CD14-positive monocyte (primary cell): Measurements from ENCODE around the gene C12orf57. TPM values are rescaled to one million over a fixed set of nuclear protein-coding genes. Genes with fewer than 3 reads are reported as not detected.

Experiments used
- DNase-seq, 3 donors: peaks; one replicate each; pipeline ENCODE4 v3.0.0-alpha.2; 2011 to 2022
- H2AFZ ChIP-seq: 2 replicates; pipeline ENCODE4 v1.6.0; 2012; ENCODE audit warnings: mild to moderate bottlenecking, low read depth, low read length, inconsistent platforms; ENCODE audit not compliant: insufficient read depth, poor library complexity, severe bottlenecking
- H3K27ac ChIP-seq, 2 donors: 1 replicate in 1 of 2; 2 replicates in 1 of 2; pipeline ENCODE4 v1.5.1; 2012 to 2013; ENCODE audit warnings: low read length in 2 of 2, control low read depth in 1 of 2, inconsistent platforms in 1 of 2, low read depth in 1 of 2, mild to moderate bottlenecking in 1 of 2
- H3K27me3 ChIP-seq, 2 donors: one replicate each; pipeline versions ENCODE4 v1.6.0 to v1.6.1; 2011 to 2013; ENCODE audit warnings: low read length in 2 of 2; ENCODE audit not compliant: control insufficient read depth in 2 of 2, insufficient read depth in 2 of 2
- H3K36me3 ChIP-seq, 2 donors: replicated peaks in 1 of 2; 1 replicate in 1 of 2; 2 replicates in 1 of 2; pipeline versions ENCODE4 v1.5.1 to v1.6.1; 2012 to 2013; ENCODE audit warnings: low read length in 2 of 2, control low read depth in 1 of 2, inconsistent platforms in 1 of 2, mild to moderate bottlenecking in 1 of 2; ENCODE audit not compliant: insufficient read depth in 2 of 2, control insufficient read depth in 1 of 2
- H3K4me1 ChIP-seq, 2 donors: 1 replicate in 1 of 2; 2 replicates in 1 of 2; pipeline versions ENCODE4 v1.5.1 to v1.6.1; 2012 to 2013; ENCODE audit warnings: low read length in 2 of 2, control low read depth in 1 of 2, inconsistent platforms in 1 of 2, mild to moderate bottlenecking in 1 of 2, moderate library complexity in 1 of 2; ENCODE audit not compliant: insufficient read depth in 2 of 2, control insufficient read depth in 1 of 2
- H3K4me2 ChIP-seq: replicated peaks from 2 replicates; pipeline ENCODE3; 2012; ENCODE audit warnings: low read length, moderate library complexity, mild to moderate bottlenecking; ENCODE audit not compliant: poor library complexity, severe bottlenecking; ENCODE audit errors: extremely low read depth
- H3K4me3 ChIP-seq, 3 experiments: fragments of 200-600 bp in 1 of 3; sonication (generic) in 1 of 3; replicated peaks in 1 of 3; 1 replicate in 2 of 3; 2 replicates in 1 of 3; pipeline ENCODE4 v1.5.1; 2011 to 2013; ENCODE audit warnings: low read length in 3 of 3, mild to moderate bottlenecking in 3 of 3, control low read depth in 2 of 3, low read depth in 2 of 3, inconsistent platforms in 1 of 3, moderate library complexity in 1 of 3
- H3K79me2 ChIP-seq: 2 replicates; pipeline ENCODE4 v1.6.0; 2012; ENCODE audit warnings: mild to moderate bottlenecking, control low read depth, inconsistent platforms, low read length, moderate library complexity; ENCODE audit not compliant: insufficient read depth
- H3K9ac ChIP-seq: 2 replicates; pipeline ENCODE4 v1.6.0; 2017; ENCODE audit warnings: low read length, mild to moderate bottlenecking; ENCODE audit not compliant: insufficient read depth, poor library complexity, severe bottlenecking
- H3K9me3 ChIP-seq, 2 donors: replicated peaks in 1 of 2; 1 replicate in 1 of 2; 2 replicates in 1 of 2; pipeline versions ENCODE4 v1.5.1 to v1.6.1; 2012 to 2013; ENCODE audit warnings: low read length in 2 of 2, control low read depth in 1 of 2; ENCODE audit not compliant: control insufficient read depth in 1 of 2, insufficient read depth in 1 of 2
- H4K20me1 ChIP-seq: 2 replicates; pipeline ENCODE4 v1.6.0; 2012; ENCODE audit warnings: mild to moderate bottlenecking, low read length, control low read depth, moderate library complexity; ENCODE audit not compliant: insufficient read depth
- H3K27ac Mint-ChIP-seq, 7 donors: one replicate each; pipeline ENCODE4 v1.8.0; 2020; ENCODE audit warnings: mild to moderate bottlenecking in 7 of 7, mixed read lengths in 7 of 7, moderate library complexity in 6 of 7, inconsistent platforms in 2 of 7
- H3K27me3 Mint-ChIP-seq, 3 donors: one replicate each; pipeline ENCODE4 v1.8.0; 2021 to 2022; ENCODE audit warnings: low read depth in 3 of 3, mild to moderate bottlenecking in 3 of 3, mixed read lengths in 3 of 3, moderate library complexity in 3 of 3, inconsistent platforms in 1 of 3
- H3K36me3 Mint-ChIP-seq, 2 donors: one replicate each; pipeline ENCODE4 v1.8.0; 2020; ENCODE audit warnings: mixed read lengths in 2 of 2, inconsistent platforms in 1 of 2, mild to moderate bottlenecking in 1 of 2
- H3K4me1 Mint-ChIP-seq: one replicate; pipeline ENCODE4 v1.8.0; 2020; ENCODE audit warnings: mild to moderate bottlenecking, mixed read lengths
- H3K4me3 Mint-ChIP-seq, 2 donors: one replicate each; pipeline ENCODE4 v1.8.0; 2020; ENCODE audit warnings: mild to moderate bottlenecking in 2 of 2, mixed read lengths in 2 of 2, moderate library complexity in 1 of 2
- H3K9me3 Mint-ChIP-seq, 7 donors: one replicate each; pipeline ENCODE4 v1.8.0; 2020 to 2022; ENCODE audit warnings: mixed read lengths in 7 of 7, mild to moderate bottlenecking in 6 of 7, moderate library complexity in 6 of 7, inconsistent platforms in 2 of 7
- WGBS: methylation state at CpG from one replicate; pipeline ENCODE4 v1.1.5; 2013; ENCODE audit warnings: missing lambda C conversion rate; ENCODE audit not compliant: insufficient coverage; 5-methylcytosine and 5-hydroxymethylcytosine counted together
- intact Hi-C, 2 donors: fragments of 100-400 bp; cut with micrococcal nuclease; formaldehyde crosslinking; loops; one replicate each; pipeline versions ENCODE4 v1.15.0 to v1.15.1; 2023
- polyA plus RNA-seq, 3 donors: library from polyadenylated mRNA; depleted of rRNA in 1 of 3; unstranded in 2 of 3; stranded (reverse) in 1 of 3; fragments of 300-500 nt in 2 of 3; fragments of >200 nt in 1 of 3; fragmentation: Illumina TruSeq in 2 of 3; gene quantifications; 1 replicate in 2 of 3; 2 replicates in 1 of 3; pipeline ENCODE4 v1.2.3, GENCODE V29; 2012 to 2021
- TF ChIP-seq, protein P1 (sequence below): fragments of 200-600 bp; IDR thresholded peaks from one replicate; pipeline ENCODE4 v1.8.0; 2022; ENCODE audit warnings: antibody characterized with exemption, mild to moderate bottlenecking

The C12orf57 gene
- polyA plus RNA-seq, 3 donors = 19.1 to 59.2 (median 24.2) TPM

DNA sequence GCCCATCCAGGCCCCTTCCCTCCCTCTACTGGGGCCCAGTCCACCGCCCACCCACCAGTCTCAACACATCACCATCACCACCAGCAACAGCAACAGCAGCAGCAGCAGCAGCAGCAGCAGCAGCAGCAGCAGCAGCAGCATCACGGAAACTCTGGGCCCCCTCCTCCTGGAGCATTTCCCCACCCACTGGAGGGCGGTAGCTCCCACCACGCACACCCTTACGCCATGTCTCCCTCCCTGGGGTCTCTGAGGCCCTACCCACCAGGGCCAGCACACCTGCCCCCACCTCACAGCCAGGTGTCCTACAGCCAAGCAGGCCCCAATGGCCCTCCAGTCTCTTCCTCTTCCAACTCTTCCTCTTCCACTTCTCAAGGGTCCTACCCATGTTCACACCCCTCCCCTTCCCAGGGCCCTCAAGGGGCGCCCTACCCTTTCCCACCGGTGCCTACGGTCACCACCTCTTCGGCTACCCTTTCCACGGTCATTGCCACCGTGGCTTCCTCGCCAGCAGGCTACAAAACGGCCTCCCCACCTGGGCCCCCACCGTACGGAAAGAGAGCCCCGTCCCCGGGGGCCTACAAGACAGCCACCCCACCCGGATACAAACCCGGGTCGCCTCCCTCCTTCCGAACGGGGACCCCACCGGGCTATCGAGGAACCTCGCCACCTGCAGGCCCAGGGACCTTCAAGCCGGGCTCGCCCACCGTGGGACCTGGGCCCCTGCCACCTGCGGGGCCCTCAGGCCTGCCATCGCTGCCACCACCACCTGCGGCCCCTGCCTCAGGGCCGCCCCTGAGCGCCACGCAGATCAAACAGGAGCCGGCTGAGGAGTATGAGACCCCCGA is 7.0 kb upstream of the C12orf57 start:
- peak overlapping the region; percentile 78 to 79 for H3K4me3 Mint-ChIP-seq
- peak overlapping the region; percentile 80 for H3K9ac ChIP-seq
- H4K20me1 ChIP-seq = no peaks in the 10 kb centered on the region
- DNase-seq = no peak
- TF ChIP-seq, protein P1, sequence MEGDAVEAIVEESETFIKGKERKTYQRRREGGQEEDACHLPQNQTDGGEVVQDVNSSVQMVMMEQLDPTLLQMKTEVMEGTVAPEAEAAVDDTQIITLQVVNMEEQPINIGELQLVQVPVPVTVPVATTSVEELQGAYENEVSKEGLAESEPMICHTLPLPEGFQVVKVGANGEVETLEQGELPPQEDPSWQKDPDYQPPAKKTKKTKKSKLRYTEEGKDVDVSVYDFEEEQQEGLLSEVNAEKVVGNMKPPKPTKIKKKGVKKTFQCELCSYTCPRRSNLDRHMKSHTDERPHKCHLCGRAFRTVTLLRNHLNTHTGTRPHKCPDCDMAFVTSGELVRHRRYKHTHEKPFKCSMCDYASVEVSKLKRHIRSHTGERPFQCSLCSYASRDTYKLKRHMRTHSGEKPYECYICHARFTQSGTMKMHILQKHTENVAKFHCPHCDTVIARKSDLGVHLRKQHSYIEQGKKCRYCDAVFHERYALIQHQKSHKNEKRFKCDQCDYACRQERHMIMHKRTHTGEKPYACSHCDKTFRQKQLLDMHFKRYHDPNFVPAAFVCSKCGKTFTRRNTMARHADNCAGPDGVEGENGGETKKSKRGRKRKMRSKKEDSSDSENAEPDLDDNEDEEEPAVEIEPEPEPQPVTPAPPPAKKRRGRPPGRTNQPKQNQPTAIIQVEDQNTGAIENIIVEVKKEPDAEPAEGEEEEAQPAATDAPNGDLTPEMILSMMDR = no peak
- H3K4me1 Mint-ChIP-seq = peaks cover 35% of the 10 kb centered on the region
- H3K4me2 ChIP-seq = peak overlapping the region; percentile 95
- peak overlapping the region in 6 of 7 donors; percentile 19 to 78 (median 56) for H3K27ac Mint-ChIP-seq
- H3K27ac ChIP-seq = peak overlapping the region in 1 of 2 donors; percentile 82
- peak overlapping the region; percentile 55 to 90 (median 87) for H3K4me3 ChIP-seq
- H3K36me3 Mint-ChIP-seq = peaks cover 12 to 25% of the 10 kb centered on the region in 2 donors
- intact Hi-C loops = loop anchor here in 1 of 2 donors (5.0 kb wide), 1 partner anchor 35 kb away; the partner anchor contains the start of genes EMG1 and PHB2
- no peaks in the 10 kb centered on the region for H3K27me3 ChIP-seq
- peak overlapping the region; percentile 96 for H2AFZ ChIP-seq
- H3K36me3 ChIP-seq = no peaks in the 10 kb centered on the region
- peaks cover 38 to 40% of the 10 kb centered on the region in 2 donors for H3K4me1 ChIP-seq
- H3K79me2 ChIP-seq = peaks cover 11% of the 10 kb centered on the region
- 4% methylated on average over 35 of the region's 36 CpGs for WGBS
- no peaks in the 10 kb centered on the region for H3K9me3 ChIP-seq
- no peaks in the 10 kb centered on the region for H3K9me3 Mint-ChIP-seq
- no peaks in the 10 kb centered on the region for H3K27me3 Mint-ChIP-seq

DNA sequence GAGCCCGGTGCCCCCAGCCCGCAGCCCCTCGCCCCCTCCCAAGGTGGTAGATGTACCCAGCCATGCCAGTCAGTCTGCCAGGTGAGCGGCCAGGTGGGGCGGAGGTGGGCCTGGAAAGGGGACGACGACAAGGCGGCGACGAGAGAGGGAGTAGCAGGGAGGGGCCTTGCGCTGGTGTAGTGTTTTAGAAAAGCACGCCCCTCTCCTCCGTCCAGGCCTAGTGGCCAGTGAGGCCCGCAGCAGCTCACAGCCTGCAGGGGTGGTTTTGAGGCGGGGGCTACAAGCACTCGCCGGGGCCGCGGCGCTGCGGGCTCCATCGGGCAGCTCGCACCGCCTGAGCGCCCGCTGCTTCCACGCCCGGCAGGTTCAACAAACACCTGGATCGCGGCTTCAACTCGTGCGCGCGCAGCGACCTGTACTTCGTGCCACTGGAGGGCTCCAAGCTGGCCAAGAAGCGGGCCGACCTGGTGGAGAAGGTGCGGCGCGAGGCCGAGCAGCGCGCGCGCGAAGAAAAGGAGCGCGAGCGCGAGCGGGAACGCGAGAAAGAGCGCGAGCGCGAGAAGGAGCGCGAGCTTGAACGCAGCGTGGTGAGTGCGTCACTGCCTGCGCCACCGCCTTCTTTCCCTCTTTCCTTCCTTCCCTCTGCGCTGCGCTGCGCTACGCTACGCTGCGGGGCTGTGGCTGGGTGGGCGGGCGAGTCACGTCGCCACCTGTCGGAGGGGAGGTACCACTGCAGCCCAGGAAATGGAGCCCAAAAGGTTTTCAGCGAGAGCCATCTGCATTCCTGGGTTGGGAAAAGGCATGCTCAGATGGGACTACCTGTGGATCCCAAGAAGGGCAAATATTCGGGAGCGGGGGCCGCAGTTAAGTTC is 6.1 kb upstream of the C12orf57 start:
- H3K27me3 ChIP-seq = no peaks in the 10 kb centered on the region
- H3K4me1 Mint-ChIP-seq = peaks cover 37% of the 10 kb centered on the region

More for the DNA sequence above, 6.1 kb upstream of the C12orf57 start:
- DNase-seq = peak; percentile 95 to 96 (median 96)
- intact Hi-C loops = loop anchor here (2.0 to 5.0 kb wide), 2 partner anchors 33 to 35 kb away; partner anchors contain the start of genes EMG1 (in 2 of the 2) and PHB2 (in 2 of the 2)
- H3K9me3 Mint-ChIP-seq = no peaks in the 10 kb centered on the region
- H3K27me3 Mint-ChIP-seq = no peaks in the 10 kb centered on the region
- H4K20me1 ChIP-seq = no peaks in the 10 kb centered on the region
- H3K36me3 ChIP-seq = no peaks in the 10 kb centered on the region
- peaks cover 38 to 43% of the 10 kb centered on the region in 2 donors for H3K4me1 ChIP-seq
- H3K36me3 Mint-ChIP-seq = peaks cover 13 to 25% of the 10 kb centered on the region in 2 donors
- H2AFZ ChIP-seq = peak overlapping the region; percentile 96
- H3K79me2 ChIP-seq = peaks cover 11% of the 10 kb centered on the region
- TF ChIP-seq, protein P1 = peak; percentile 94
- peak overlapping the region; percentile 78 to 79 for H3K4me3 Mint-ChIP-seq
- peak overlapping the region; percentile 55 to 90 (median 87) for H3K4me3 ChIP-seq
- WGBS = under 1% methylated on average over 68 of the region's 80 CpGs
- peak overlapping the region in 6 of 7 donors; percentile 50 to 84 (median 68) for H3K27ac Mint-ChIP-seq
- H3K4me2 ChIP-seq = peak overlapping the region; percentile 95
- peak overlapping the region; percentile 18 to 82 for H3K27ac ChIP-seq
- peak overlapping the region; percentile 80 for H3K9ac ChIP-seq
- no peaks in the 10 kb centered on the region for H3K9me3 ChIP-seq
